Neural progenitor cell (in vitro differentiated cells): ENCODE measurements around the gene CHD5. TPM values are rescaled to one million over a fixed set of nuclear protein-coding genes. Genes with fewer than 3 reads are reported as not detected.
A peak's percentile ranks its signal among the peaks of the same experiment; 100 is the strongest.

Source experiments
- DNase-seq: peaks from one replicate; pipeline ENCODE4 v3.0.0-alpha.2; 2016; ENCODE audit warnings: low spot score
- H2AFZ ChIP-seq: fragments of 200-600 bp; sonication (generic); replicated peaks from 2 replicates; pipeline ENCODE4 v1.6.1; 2016; ENCODE audit warnings: antibody characterized with exemption
- H3F3A ChIP-seq: fragments of 200-600 bp; sonication (generic); 2 replicates; pipeline ENCODE4 v1.6.1; 2016; ENCODE audit warnings: antibody characterized with exemption, low read depth
- H3K27ac ChIP-seq: fragments of 200-600 bp; sonication (generic); 2 replicates; pipeline ENCODE4 v1.5.1; 2016; ENCODE audit warnings: mild to moderate bottlenecking
- H3K27me3 ChIP-seq: fragments of 200-600 bp; sonication (generic); 2 replicates; pipeline ENCODE4 v1.6.1; 2016; ENCODE audit warnings: mild to moderate bottlenecking, moderate library complexity
- H3K36me3 ChIP-seq: fragments of 200-600 bp; sonication (generic); 2 replicates; pipeline ENCODE4 v1.5.1; 2016
- H3K4me1 ChIP-seq: fragments of 200-600 bp; sonication (generic); 2 replicates; pipeline ENCODE4 v1.6.1; 2016; ENCODE audit warnings: mixed run types
- H3K4me2 ChIP-seq: fragments of 200-600 bp; sonication (generic); 2 replicates; pipeline ENCODE4 v1.6.1; 2016
- H3K4me3 ChIP-seq: fragments of 200-600 bp; sonication (generic); 2 replicates; pipeline ENCODE4 v1.5.1; 2016
- H3K79me2 ChIP-seq: fragments of 200-600 bp; sonication (generic); 2 replicates; pipeline ENCODE4 v1.6.1; 2016; ENCODE audit warnings: low read depth
- H3K9ac ChIP-seq: fragments of 200-600 bp; sonication (generic); 2 replicates; pipeline ENCODE4 v1.6.1; 2016
- H3K9me3 ChIP-seq: fragments of 200-600 bp; sonication (generic); 2 replicates; pipeline ENCODE4 v1.5.1; 2016; ENCODE audit warnings: low read depth
- H4K20me1 ChIP-seq: fragments of 200-600 bp; sonication (generic); 2 replicates; pipeline ENCODE4 v1.6.1; 2016; ENCODE audit warnings: low read depth
- H3K27ac Mint-ChIP-seq: 3 replicates; pipeline ENCODE4 v1.8.0; 2021; ENCODE audit warnings: mixed read lengths
- H3K27me3 Mint-ChIP-seq: 2 replicates; pipeline ENCODE4 v1.8.0; 2022; ENCODE audit warnings: low read depth, mild to moderate bottlenecking, inconsistent platforms, moderate library complexity, mixed read lengths; ENCODE audit not compliant: insufficient read depth
- H3K36me3 Mint-ChIP-seq: 3 replicates; pipeline ENCODE4 v1.8.0; 2021; ENCODE audit warnings: mixed read lengths
- H3K4me1 Mint-ChIP-seq: 3 replicates; pipeline ENCODE4 v1.8.0; 2021; ENCODE audit warnings: mixed read lengths
- H3K4me3 Mint-ChIP-seq: 3 replicates; pipeline ENCODE4 v1.8.0; 2021; ENCODE audit warnings: mild to moderate bottlenecking, moderate library complexity, mixed read lengths
- H3K9me3 Mint-ChIP-seq: 3 replicates; pipeline ENCODE4 v1.8.0; 2020; ENCODE audit warnings: mixed read lengths
- CTCF ChIP-seq: fragments of 200-600 bp; sonication (generic); IDR thresholded peaks from 2 replicates; pipeline ENCODE4 v1.5.1; 2017; ENCODE audit warnings: antibody characterized with exemption, mild to moderate bottlenecking
- EZH2 ChIP-seq: fragments of 200-600 bp; sonication (generic); IDR thresholded peaks from 2 replicates; pipeline ENCODE4 v1.6.1; 2017; ENCODE audit warnings: antibody characterized with exemption, mild to moderate bottlenecking, moderate library complexity
- EZH2phosphoT487 ChIP-seq: fragments of 200-600 bp; sonication (generic); IDR thresholded peaks from 2 replicates; pipeline ENCODE4 v1.6.1; 2017; ENCODE audit warnings: antibody characterized with exemption
- total RNA-seq: library from RNA; depleted of rRNA; stranded (reverse); fragments of >200 nt; gene quantifications from 2 replicates; pipeline ENCODE4 v1.2.3, GENCODE V29; 2015; ENCODE audit warnings: low replicate concordance

CHD5 gene
- total RNA-seq, 1 donor from 2014 or later, result 0.17 TPM

GRCh38 chr1:6053206-6053546 lies 126.9 kb downstream of the CHD5 start:
- no peaks in the 10 kb centered on the region for H3F3A ChIP-seq
- no peak overlapping the region for H3K27ac Mint-ChIP-seq
- H3K79me2 ChIP-seq, result no peaks in the 10 kb centered on the region
- no peaks in the 10 kb centered on the region for H3K36me3 Mint-ChIP-seq
- H3K4me1 ChIP-seq, result peaks cover 10% of the 10 kb centered on the region
- H3K27me3 Mint-ChIP-seq, result peaks cover 6% of the 10 kb centered on the region
- H3K9ac ChIP-seq, result no peak overlapping the region
- TF ChIP-seq EZH2phosphoT487 (no peak), CTCF (no peak), EZH2 (no peak)
- H4K20me1 ChIP-seq, result peaks cover 29% of the 10 kb centered on the region
- no peaks in the 10 kb centered on the region for H3K27me3 ChIP-seq
- H3K4me3 Mint-ChIP-seq, result no peak overlapping the region
- peak overlapping the region; percentile 38 for H3K4me2 ChIP-seq
- peak overlapping the region; percentile 39 for H2AFZ ChIP-seq
- H3K4me1 Mint-ChIP-seq, result peaks cover 13% of the 10 kb centered on the region
- H3K4me3 ChIP-seq, result no peak overlapping the region
- no peaks in the 10 kb centered on the region for H3K9me3 ChIP-seq
- no peaks in the 10 kb centered on the region for H3K36me3 ChIP-seq
- H3K27ac ChIP-seq, result no peak overlapping the region
- DNase-seq, result no peak
- no peaks in the 10 kb centered on the region for H3K9me3 Mint-ChIP-seq

- Histone ChIP-seq H3K4me2 (peak overlapping the region; percentile 38), H3K4me3 (no peak overlapping the region), H3K79me2 (no peaks in the 10 kb centered on the region), H3K9me3 (no peaks in the 10 kb centered on the region), H3K36me3 (no peaks in the 10 kb centered on the region), H3K27ac (no peak overlapping the region), H3K27me3 (no peaks in the 10 kb centered on the region), H3K9ac (no peak overlapping the region), H3F3A (no peaks in the 10 kb centered on the region), H3K4me1 (peaks cover 10% of the 10 kb centered on the region), H4K20me1 (peaks cover 33% of the 10 kb centered on the region), H2AFZ (peak overlapping the region; percentile 39)
- peak; percentile 92 for DNase-seq
- H3K4me3 Mint-ChIP-seq, result peak overlapping the region; percentile 13
- no peak overlapping the region for H3K27ac Mint-ChIP-seq
- H3K36me3 Mint-ChIP-seq, result no peaks in the 10 kb centered on the region
- peaks cover 16% of the 10 kb centered on the region for H3K4me1 Mint-ChIP-seq
- no peaks in the 10 kb centered on the region for H3K9me3 Mint-ChIP-seq
- H3K27me3 Mint-ChIP-seq, result peaks cover 6% of the 10 kb centered on the region
- TF ChIP-seq EZH2phosphoT487, result no peak
- TF ChIP-seq EZH2, result peak; percentile 9
- peak; percentile 81 for TF ChIP-seq CTCF
Observed at GRCh38 chr1:6052543-6053205, 127.4 kb downstream of the CHD5 start.

Other genes with a start within 250 kb of the CHD5 start
- gene NPHP4, start 187.9 kb downstream of the CHD5 start, total RNA-seq, result 8.9 and 13.0 TPM in 2 replicates
- 2.2 and 8.5 TPM in 2 replicates for gene KCNAB2, start 134.4 kb downstream of the CHD5 start, total RNA-seq
- 261 and 410 TPM in 2 replicates for gene RPL22, start 19.3 kb upstream of the CHD5 start, total RNA-seq
- gene RNF207, start 25.8 kb upstream of the CHD5 start, total RNA-seq, result 3.1 and 5.9 TPM in 2 replicates
- 88.4 and 118 TPM in 2 replicates for gene ICMT, start 55.6 kb upstream of the CHD5 start, total RNA-seq
- 5.5 and 22.2 TPM in 2 replicates for gene HES3, start 63.9 kb upstream of the CHD5 start, total RNA-seq
- 8.4 and 27.3 TPM in 2 replicates for gene GPR153, start 80.8 kb upstream of the CHD5 start, total RNA-seq
- 19.6 and 44.9 TPM in 2 replicates for gene ACOT7, start 213.4 kb upstream of the CHD5 start, total RNA-seq
- 0.04 and 0.22 TPM in 2 replicates for gene HES2, start 239.6 kb upstream of the CHD5 start, total RNA-seq
- 7.1 and 11.0 TPM in 2 replicates for gene ESPN, start 244.5 kb upstream of the CHD5 start, total RNA-seq